HEK293T (cell line): ENCODE measurements around the gene CTSH.

Experiments
- CTCF ChIA-PET: fragments of 350-600 bp; formaldehyde crosslinking; extraction: SDS; loops from one replicate; lab custom pipeline; 2021; ENCODE audit warnings: antibody characterized with exemption, inconsistent platforms; lab: Yijun Ruan, JAX
- POLR2A ChIA-PET: fragments of 350-600 bp; formaldehyde crosslinking; extraction: SDS; loops from one replicate; lab custom pipeline; 2020; ENCODE audit warnings: antibody characterized with exemption, inconsistent platforms; lab: Yijun Ruan, JAX
- DNase-seq: peaks from one replicate; pipeline ENCODE4 v3.0.0; 2012; ENCODE audit warnings: mixed read lengths; ENCODE audit errors: extremely low spot score
- ARNT ChIP-seq: fragments of 450-650 bp; IDR thresholded peaks from 2 replicates; pipeline ENCODE4 v1.6.1; 2017; ENCODE audit warnings: mild to moderate bottlenecking
- BHLHE40 ChIP-seq: fragments of 450-650 bp; IDR thresholded peaks from 2 replicates; pipeline ENCODE4 v1.6.1; 2016; ENCODE audit warnings: mild to moderate bottlenecking, moderate library complexity, borderline replicate concordance
- CTBP1 ChIP-seq: fragments of 450-650 bp; IDR thresholded peaks from 2 replicates; pipeline ENCODE4 v1.6.1; 2016; ENCODE audit warnings: borderline replicate concordance
- ELF4 ChIP-seq: fragments of 450-650 bp; IDR thresholded peaks from 2 replicates; pipeline ENCODE4 v1.6.1; 2017; ENCODE audit warnings: antibody characterized with exemption
- FOXA1 ChIP-seq: fragments of 450-650 bp; IDR thresholded peaks from 2 replicates; pipeline ENCODE4 v1.6.1; 2016; ENCODE audit warnings: mild to moderate bottlenecking
- FOXK2 ChIP-seq: fragments of 450-650 bp; IDR thresholded peaks from 2 replicates; pipeline ENCODE4 v1.6.1; 2016; ENCODE audit warnings: mild to moderate bottlenecking
- FOXM1 ChIP-seq: fragments of 450-650 bp; IDR thresholded peaks from 2 replicates; pipeline ENCODE4 v1.6.1; 2017; ENCODE audit warnings: mild to moderate bottlenecking, borderline replicate concordance
- HDGF ChIP-seq: fragments of 450-650 bp; IDR thresholded peaks from 2 replicates; pipeline ENCODE4 v1.6.1; 2017; ENCODE audit warnings: antibody characterized with exemption, borderline replicate concordance
- L3MBTL2 ChIP-seq: fragments of 450-650 bp; conservative IDR thresholded peaks from 2 replicates; pipeline ENCODE4 v1.6.1; 2016; ENCODE audit warnings: mild to moderate bottlenecking
- LEF1 ChIP-seq: fragments of 450-650 bp; IDR thresholded peaks from 2 replicates; pipeline ENCODE4 v1.6.1; 2017; ENCODE audit warnings: mild to moderate bottlenecking, borderline replicate concordance
- NFRKB ChIP-seq: fragments of 450-650 bp; IDR thresholded peaks from 2 replicates; pipeline ENCODE4 v1.6.1; 2016; ENCODE audit warnings: mild to moderate bottlenecking, moderate library complexity
- SP1 ChIP-seq: fragments of 450-650 bp; IDR thresholded peaks from 2 replicates; pipeline ENCODE4 v1.6.1; 2017
- SUZ12 ChIP-seq: fragments of 450-650 bp; IDR thresholded peaks from 2 replicates; pipeline ENCODE4 v1.6.1; 2016; ENCODE audit warnings: mild to moderate bottlenecking
- TARDBP ChIP-seq: fragments of 450-650 bp; IDR thresholded peaks from 2 replicates; pipeline ENCODE4 v1.6.1; 2016
- ZNF384 ChIP-seq: fragments of 450-650 bp; IDR thresholded peaks from 2 replicates; pipeline ENCODE4 v1.6.1; 2016
- TF ChIP-seq, protein P1 (sequence below): fragments of 450-650 bp; IDR thresholded peaks from 2 replicates; pipeline ENCODE4 v1.6.1; 2016

CTSH gene

DNA sequence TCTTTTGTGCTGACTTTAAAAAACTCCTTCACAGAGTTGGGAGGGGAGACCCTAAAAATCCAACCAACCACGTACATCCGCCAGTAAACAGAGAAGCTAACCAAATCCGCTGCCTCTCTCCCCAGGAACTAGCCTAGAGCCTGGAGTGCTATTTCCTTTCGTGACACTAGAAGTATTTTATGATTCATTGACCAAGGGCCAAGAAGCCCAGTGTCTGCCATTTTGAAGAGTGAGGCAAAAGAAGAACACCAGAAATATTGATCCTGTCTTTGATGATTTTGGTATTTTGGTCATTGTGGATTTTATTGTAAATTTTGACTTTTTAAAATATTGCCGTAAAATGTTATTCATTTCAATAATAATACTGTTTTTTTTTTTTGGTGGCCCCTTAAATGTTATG is 10.5 kb upstream of the CTSH start:
- ChIA-PET POLR2A (no interaction called here), CTCF (no interaction called here)
- no peak for DNase-seq
- no peak for TF ChIP-seq FOXK2

DNA sequence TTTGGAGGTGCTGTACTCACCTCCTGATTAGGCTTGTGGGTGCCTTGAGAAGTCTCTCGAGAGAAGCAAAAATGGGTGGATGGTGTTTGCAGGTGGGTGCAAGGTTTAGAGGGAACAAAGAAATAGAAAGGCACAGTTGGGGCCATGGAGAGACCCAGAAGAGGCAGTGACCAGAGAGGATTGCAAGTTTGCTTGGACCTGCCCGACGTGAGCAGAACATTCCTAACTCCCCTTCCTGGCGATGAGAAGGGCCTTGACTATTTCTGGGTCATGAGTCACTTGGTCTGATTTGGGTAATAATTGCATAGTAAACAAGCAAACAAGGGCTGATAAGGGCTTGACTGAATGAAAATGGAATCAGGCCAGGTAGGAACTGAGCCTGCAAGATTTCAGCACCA is 7.0 kb upstream of the CTSH start:
- no peak for DNase-seq

DNA sequence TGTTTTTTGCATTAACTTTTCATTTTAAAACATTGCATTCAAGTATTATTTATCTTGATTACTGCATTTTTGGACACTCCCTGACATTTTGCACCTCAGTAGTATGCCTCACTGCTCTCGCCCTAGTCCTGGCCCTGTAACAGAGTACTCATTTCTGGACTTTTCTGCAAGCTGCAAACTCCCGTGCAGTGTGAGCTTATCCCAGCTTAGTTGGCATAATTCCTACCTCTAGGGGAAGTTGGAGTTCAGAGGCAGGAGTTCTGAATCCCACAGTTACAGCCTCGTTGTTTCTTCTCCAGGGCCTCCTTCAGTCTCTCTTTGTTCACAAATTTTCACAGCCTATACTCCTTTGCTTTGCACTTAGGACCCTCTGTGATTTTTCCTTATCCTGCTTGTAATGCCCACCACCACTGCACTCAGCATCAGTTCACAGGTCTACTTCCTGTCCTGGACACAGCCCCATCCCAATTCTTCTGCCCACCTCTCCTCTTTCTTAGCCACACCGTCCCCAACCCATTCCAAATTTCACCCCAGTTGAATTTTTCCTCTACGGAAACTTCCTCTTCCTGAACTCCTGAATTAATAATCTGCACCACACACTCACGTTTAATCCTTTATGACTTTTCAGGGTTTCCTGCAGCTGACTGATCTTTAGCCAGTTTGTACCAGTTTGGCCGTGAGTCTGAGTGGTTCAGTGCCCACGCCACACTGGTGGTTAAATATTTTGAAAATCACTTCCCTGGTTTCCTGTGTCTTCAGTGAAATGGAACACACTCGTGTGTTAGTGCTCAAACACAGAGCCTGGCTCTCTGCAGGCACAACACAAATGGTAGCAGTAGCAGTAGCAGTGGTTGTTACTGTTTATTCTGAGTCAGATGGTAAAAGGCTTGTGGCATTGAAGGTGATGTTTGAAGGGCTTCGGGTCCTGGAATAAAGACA is 6.3 kb upstream of the CTSH start:
- CTCF ChIA-PET: no interaction called here
- no peak for DNase-seq
- POLR2A ChIA-PET: no interaction called here
- TF ChIP-seq FOXA1 (no peak), HDGF (no peak), L3MBTL2 (no peak), LEF1 (no peak), ARNT (no peak), NFRKB (no peak), ELF4 (no peak), BHLHE40 (no peak), CTBP1 (no peak), FOXK2 (no peak), TARDBP (no peak), SP1 (no peak)
- TF ChIP-seq, protein P1, sequence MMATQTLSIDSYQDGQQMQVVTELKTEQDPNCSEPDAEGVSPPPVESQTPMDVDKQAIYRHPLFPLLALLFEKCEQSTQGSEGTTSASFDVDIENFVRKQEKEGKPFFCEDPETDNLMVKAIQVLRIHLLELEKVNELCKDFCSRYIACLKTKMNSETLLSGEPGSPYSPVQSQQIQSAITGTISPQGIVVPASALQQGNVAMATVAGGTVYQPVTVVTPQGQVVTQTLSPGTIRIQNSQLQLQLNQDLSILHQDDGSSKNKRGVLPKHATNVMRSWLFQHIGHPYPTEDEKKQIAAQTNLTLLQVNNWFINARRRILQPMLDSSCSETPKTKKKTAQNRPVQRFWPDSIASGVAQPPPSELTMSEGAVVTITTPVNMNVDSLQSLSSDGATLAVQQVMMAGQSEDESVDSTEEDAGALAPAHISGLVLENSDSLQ: no peak

More for the DNA sequence above, 7.0 kb upstream of the CTSH start:
- CTCF ChIA-PET: interaction anchor here (0.6 kb wide), 1 partner anchor 30 kb away, joined by 3 read pairs; no protein-coding TSS in a partner anchor
- no peak for TF ChIP-seq SUZ12
- no peak for TF ChIP-seq TARDBP
- TF ChIP-seq, protein P1: no peak
- TF ChIP-seq LEF1: no peak
- no peak for TF ChIP-seq NFRKB
- no peak for TF ChIP-seq CTBP1
- TF ChIP-seq L3MBTL2: no peak
- TF ChIP-seq BHLHE40: no peak
- no peak for TF ChIP-seq SP1
- TF ChIP-seq FOXM1: no peak
- no peak for TF ChIP-seq FOXK2
- no peak for TF ChIP-seq ARNT
- no peak for TF ChIP-seq HDGF
- POLR2A ChIA-PET: no interaction called here

DNA sequence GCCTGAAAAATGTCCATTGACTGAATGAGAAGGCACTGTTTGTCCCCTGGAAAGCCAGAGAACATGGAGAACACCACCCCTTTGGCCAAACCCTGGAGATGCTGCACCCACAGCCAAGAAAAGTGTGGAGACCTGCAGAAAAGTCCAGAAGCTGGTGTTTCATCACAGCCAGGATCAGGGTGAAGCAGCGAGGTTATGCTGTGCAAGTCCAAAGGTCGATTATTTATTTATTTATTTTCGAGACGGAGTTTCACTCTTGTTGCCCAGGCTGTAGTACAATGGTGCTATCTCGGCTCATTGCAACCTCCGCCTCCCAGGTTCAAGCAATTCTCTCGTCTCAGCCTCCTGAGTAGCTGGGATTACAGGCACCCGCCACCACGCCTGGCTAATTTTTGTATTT is 5.5 kb upstream of the CTSH start:
- POLR2A ChIA-PET: no interaction called here
- DNase-seq: no peak
- CTCF ChIA-PET: no interaction called here
- TF ChIP-seq LEF1 (no peak), NFRKB (no peak), FOXA1 (no peak), BHLHE40 (no peak), SUZ12 (no peak), ZNF384 (no peak), L3MBTL2 (no peak), FOXM1 (no peak)
- TF ChIP-seq, protein P1: no peak

DNA sequence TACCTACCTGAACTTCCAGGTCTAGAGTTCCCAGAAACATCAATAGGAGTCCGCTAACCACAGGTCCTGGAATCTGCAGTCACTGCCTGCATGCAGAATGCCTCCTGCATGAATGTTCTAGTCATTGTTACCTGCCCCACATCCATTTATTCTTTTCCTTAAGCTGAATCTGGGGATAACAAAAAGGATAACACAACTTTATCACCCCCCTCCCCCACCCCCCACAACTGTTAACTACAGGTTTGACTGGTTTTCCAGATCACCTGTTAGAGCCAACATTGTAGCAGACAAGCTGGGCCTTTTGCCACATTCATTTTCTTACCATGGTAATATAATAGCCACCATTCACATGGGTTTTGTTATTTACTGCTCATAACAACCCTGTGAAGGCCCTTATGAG is 4.6 kb upstream of the CTSH start:
- TF ChIP-seq FOXA1: no peak
- TF ChIP-seq LEF1: no peak
- no peak for TF ChIP-seq FOXK2
- TF ChIP-seq NFRKB: no peak
- no peak for TF ChIP-seq ARNT
- TF ChIP-seq SUZ12: no peak
- no peak for TF ChIP-seq HDGF
- no peak for TF ChIP-seq BHLHE40
- no peak for TF ChIP-seq SP1
- no peak for TF ChIP-seq TARDBP
- no peak for TF ChIP-seq ELF4
- TF ChIP-seq, protein P1: no peak
- TF ChIP-seq CTBP1: no peak
- TF ChIP-seq FOXM1: no peak
- no peak for TF ChIP-seq ZNF384
- TF ChIP-seq L3MBTL2: no peak

DNA sequence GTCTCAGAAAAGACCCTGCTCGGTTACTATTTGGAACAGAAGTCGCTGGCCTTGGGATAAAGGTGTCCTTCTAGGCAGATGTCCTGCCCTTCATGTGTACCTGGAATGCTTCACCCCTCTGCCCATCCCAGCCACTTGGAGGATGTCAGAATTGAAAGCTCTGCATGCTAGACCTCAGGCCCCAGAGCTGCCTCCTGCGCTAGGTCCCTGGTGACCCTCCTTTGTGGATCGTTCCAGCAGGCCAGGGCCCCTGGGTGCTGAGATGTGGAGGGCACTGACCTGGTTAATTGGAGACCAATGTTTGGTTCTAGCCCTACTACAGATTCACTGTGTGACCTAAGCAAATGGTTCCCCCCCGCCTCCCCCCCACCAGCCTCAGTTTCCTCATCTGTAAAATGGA is 2.7 kb upstream of the CTSH start:
- ChIA-PET POLR2A (no interaction called here), CTCF (interaction anchor here (1.6 kb wide), 1 partner anchor 32 kb away, joined by 5 read pairs; no protein-coding TSS in a partner anchor)
- no peak for TF ChIP-seq L3MBTL2
- TF ChIP-seq FOXK2: no peak
- TF ChIP-seq ZNF384: no peak
- TF ChIP-seq, protein P1: no peak
- no peak for TF ChIP-seq CTBP1
- no peak for TF ChIP-seq NFRKB
- no peak for TF ChIP-seq ELF4
- no peak for TF ChIP-seq ARNT
- TF ChIP-seq HDGF: no peak
- no peak for TF ChIP-seq SUZ12
- no peak for TF ChIP-seq LEF1
- TF ChIP-seq BHLHE40: no peak
- TF ChIP-seq TARDBP: no peak
- TF ChIP-seq SP1: no peak
- TF ChIP-seq FOXA1: no peak
- no peak for TF ChIP-seq FOXM1
- DNase-seq: no peak

More for the DNA sequence above, 4.6 kb upstream of the CTSH start:
- DNase-seq: no peak
- POLR2A ChIA-PET: no interaction called here
- CTCF ChIA-PET: no interaction called here
